Measurements from ENCODE around the gene DENND2A. TPM values are rescaled to one million over a fixed set of nuclear protein-coding genes. Genes with fewer than 3 reads are reported as not detected.

The DENND2A gene
- total RNA-seq, 1 experiment from 2014 or later = 0.16 TPM

DNA sequence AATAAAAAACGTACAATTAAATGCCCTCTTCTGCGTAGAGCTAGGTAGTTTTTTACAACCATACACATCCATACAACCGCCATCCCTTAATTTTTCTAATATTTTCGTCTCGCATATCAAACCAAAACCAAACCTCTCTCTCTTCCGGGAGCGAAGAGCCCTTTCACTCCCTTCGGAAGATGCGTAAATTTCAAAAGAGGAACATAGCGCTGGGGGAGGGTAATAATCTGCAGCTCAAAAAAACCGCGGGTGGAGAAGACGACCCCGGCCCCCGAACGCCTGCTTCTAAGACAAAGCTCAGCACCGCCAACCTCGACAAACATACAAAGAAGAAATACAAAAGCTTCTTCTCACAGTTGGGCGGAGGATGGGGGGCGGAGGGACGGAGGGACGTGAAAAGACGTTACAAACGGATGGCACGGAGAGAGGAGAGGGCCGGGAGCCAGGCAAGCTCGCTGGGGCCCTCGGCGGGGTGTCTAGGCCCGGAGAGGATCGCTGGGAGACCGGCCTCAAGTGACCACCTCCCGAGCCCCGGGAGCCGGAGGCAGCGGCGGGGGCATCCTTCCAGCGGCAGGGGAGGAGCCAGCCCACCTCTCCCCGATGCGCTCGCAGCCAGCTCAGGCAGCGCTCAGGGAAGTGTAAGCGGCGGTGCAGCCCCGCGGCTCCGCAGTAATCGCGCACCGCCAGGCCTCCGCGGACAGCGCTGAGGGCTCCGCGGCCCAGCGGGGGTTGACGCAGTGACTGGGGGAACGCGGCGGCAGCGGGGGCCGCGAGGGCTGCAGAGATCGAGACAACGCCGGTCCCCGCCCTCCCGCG lies 162.2 kb downstream of the DENND2A start:
- in situ Hi-C loops (cut with HindIII; ENCODE audit: low pct_unique_long_range_greater_than_20kb, low sequenced_read_pairs) = no loop called here
- peak; percentile 46 for DNase-seq (ENCODE audit: low read depth, low spot score)

DNA sequence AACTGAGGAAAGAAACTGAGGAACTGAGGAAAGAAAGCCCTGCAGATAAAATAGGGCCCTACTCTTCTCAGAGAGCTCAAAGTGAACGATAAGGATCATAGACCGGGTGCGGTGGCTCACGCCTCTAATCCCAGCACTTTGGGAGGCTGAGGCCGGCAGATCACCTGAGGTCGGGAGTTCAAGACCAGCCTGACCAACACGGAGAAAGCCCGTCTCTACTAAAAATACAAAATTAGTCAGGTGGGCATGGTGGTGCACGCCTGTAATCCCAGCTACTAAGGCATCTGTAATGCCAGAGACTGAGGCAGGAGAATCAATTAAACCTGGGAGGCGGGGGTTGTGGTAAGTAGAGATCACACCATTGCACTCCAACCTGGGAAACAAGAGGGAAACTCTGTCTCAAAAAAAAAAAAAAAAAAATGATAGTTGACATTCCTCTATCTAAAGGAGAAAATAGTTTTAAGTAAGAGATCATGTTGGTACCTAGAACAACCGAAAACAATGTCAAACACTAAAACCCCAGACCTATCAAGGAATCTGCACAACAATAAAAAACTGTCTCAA lies 163.8 kb downstream of the DENND2A start:
- no peak for DNase-seq (ENCODE audit: low read depth, low spot score)
- in situ Hi-C loops (cut with HindIII; ENCODE audit: low pct_unique_long_range_greater_than_20kb, low sequenced_read_pairs) = no loop called here

DNA sequence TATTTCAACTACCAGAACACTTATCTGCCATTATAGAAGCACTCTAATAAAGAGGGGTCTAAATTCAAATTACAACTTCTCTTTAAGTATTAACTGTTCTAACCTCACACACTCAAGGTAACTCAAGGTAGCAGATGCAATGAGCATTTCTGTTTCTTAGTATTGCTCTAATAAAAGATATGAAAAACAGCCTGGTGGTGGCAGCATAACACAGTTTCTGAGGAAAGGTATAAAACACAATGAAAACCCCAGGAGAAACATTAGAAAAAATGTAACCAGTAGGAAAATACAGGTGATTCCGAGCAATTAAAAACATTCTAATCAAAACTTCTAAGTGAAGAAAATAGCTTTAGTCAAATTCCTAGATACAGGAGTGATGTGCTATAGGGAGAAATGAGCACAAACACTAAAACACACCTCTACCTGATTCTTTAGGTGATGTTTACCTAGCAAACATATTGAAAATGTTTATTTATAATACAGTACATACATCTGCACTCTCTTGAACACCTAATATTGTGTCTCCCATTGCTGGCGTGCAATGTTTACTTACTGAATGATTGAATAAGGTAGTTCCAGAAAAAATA lies 164.8 kb downstream of the DENND2A start:
- in situ Hi-C loops (cut with HindIII; ENCODE audit: low pct_unique_long_range_greater_than_20kb, low sequenced_read_pairs) = no loop called here

More for the DNA sequence above, 164.8 kb downstream of the DENND2A start:
- peak; percentile 79 for DNase-seq (ENCODE audit: low read depth, low spot score)

Small RNA genes lying within 50 kb of the gene (small RNA-seq; reads per million reads assigned to genes)
- gene RF00019 (0 reads per million in 2 experiments), gene RN7SL771P (0 reads per million in 2 experiments)

Other genes starting within 250 kb of the DENND2A start
- 77.6 and 81.5 TPM in 2 replicates for gene SLC37A3, start 242.3 kb downstream of the DENND2A start, total RNA-seq (2014; rRNA removed; shearing (Covaris generic))
- gene RAB19, start 236.8 kb downstream of the DENND2A start, total RNA-seq (2014; rRNA removed; shearing (Covaris generic)) = not detected in 2 replicates
- gene MKRN1, start 161.3 kb downstream of the DENND2A start, total RNA-seq (2014; rRNA removed; shearing (Covaris generic)) = 123 and 138 TPM in 2 replicates
- gene ADCK2, start 32.1 kb upstream of the DENND2A start, total RNA-seq (2014; rRNA removed; shearing (Covaris generic)) = 30.9 and 35.2 TPM in 2 replicates
- gene NDUFB2, start 55.9 kb upstream of the DENND2A start, total RNA-seq (2014; rRNA removed; shearing (Covaris generic)) = 230 and 286 TPM in 2 replicates

Measured in SK-MEL-5 (cell line).